HG03342 (cell line): Measurements from ENCODE around the gene IRF6.

Experiments used
- ATAC-seq: cut with Tn5 transposase; IDR thresholded peaks from one replicate; pipeline ENCODE4 v1.9.1; 2021; ENCODE audit warnings: mild to moderate bottlenecking, moderate library complexity; ENCODE audit not compliant: unreplicated experiment

Gene IRF6

GRCh38 chr1:209790286-209791193, 15.4 kb downstream of the IRF6 start:
- no peak for ATAC-seq

GRCh38 chr1:209789245-209789644, 16.7 kb downstream of the IRF6 start:
- ATAC-seq: no peak

GRCh38 chr1:209787551-209787950, 18.4 kb downstream of the IRF6 start:
- no peak for ATAC-seq

- no peak for ATAC-seq
Measured at GRCh38 chr1:209786146-209786545, 19.8 kb downstream of the IRF6 start.

GRCh38 chr1:209785592-209785991, 20.4 kb downstream of the IRF6 start:
- ATAC-seq: no peak

GRCh38 chr1:209784265-209785169, 21.4 kb downstream of the IRF6 start, which contains the start of gene C1orf74:
Gene C1orf74, minus strand, starts transcription at chr1:209784559. Its CDS starts 925 bp downstream, at chr1:209783634.
- ATAC-seq: peak; percentile 99

- no peak for ATAC-seq
Measured at GRCh38 chr1:209783386-209783785, 22.6 kb downstream of the IRF6 start.

GRCh38 chr1:209780268-209780667, 25.7 kb downstream of the IRF6 start:
- no peak for ATAC-seq

GRCh38 chr1:209778102-209778501, 27.8 kb downstream of the IRF6 start:
- no peak for ATAC-seq

GRCh38 chr1:209777587-209777986, 28.4 kb downstream of the IRF6 start:
- ATAC-seq: no peak

- ATAC-seq: no peak
Measured at GRCh38 chr1:209775678-209776077, 30.3 kb downstream of the IRF6 start.

GRCh38 chr1:209774592-209774991, 31.4 kb downstream of the IRF6 start:
- ATAC-seq: peak; percentile 69

- ATAC-seq: no peak
Measured at GRCh38 chr1:209772126-209772525, 33.8 kb downstream of the IRF6 start.

- ATAC-seq: no peak
Measured at GRCh38 chr1:209770636-209771415, 35.1 kb downstream of the IRF6 start.

- no peak for ATAC-seq
Measured at GRCh38 chr1:209769971-209770370, 36.0 kb downstream of the IRF6 start.

GRCh38 chr1:209769171-209769904, 36.6 kb downstream of the IRF6 start:
- ATAC-seq: peak; percentile 85

- peak; percentile 78 for ATAC-seq
Measured at GRCh38 chr1:209768354-209768774, 37.6 kb downstream of the IRF6 start.

- ATAC-seq: no peak
Measured at GRCh38 chr1:209767706-209768105, 38.2 kb downstream of the IRF6 start.

- ATAC-seq: no peak
Measured at GRCh38 chr1:209767096-209767495, 38.8 kb downstream of the IRF6 start.

GRCh38 chr1:209766051-209766450, 39.9 kb downstream of the IRF6 start:
- ATAC-seq: no peak
